WI38 (cell line): ENCODE data around the gene BRIX1.
"Not testable (repeated sequence)": the region's sequence is repeated elsewhere in the genome, so short reads cannot be mapped to it uniquely, and the experiment has no call there.

ENCODE experiments used
- H3K4me3 ChIP-seq: 2 replicates; pipeline ENCODE4 v1.5.1; 2011; ENCODE audit warnings: low read depth, mild to moderate bottlenecking, control low read depth, low read length
- CTCF ChIP-seq: IDR thresholded peaks from 2 replicates; pipeline ENCODE4 v1.5.1; 2012; ENCODE audit warnings: low read depth, mild to moderate bottlenecking, control low read depth, low read length

The BRIX1 gene

GRCh38 chr5:34967540-34967939, 52.0 kb downstream of the BRIX1 start:
- no peak for TF ChIP-seq CTCF
- H3K4me3 ChIP-seq = no peak overlapping the region

- H3K4me3 ChIP-seq = no peak overlapping the region
- no peak for TF ChIP-seq CTCF
Measured at GRCh38 chr5:34968258-34968657, 52.7 kb downstream of the BRIX1 start.

GRCh38 chr5:34970552-34970951, 55.0 kb downstream of the BRIX1 start:
- TF ChIP-seq CTCF = no peak
- no peak overlapping the region for H3K4me3 ChIP-seq

GRCh38 chr5:34971655-34972054, 56.1 kb downstream of the BRIX1 start:
- H3K4me3 ChIP-seq = not testable (repeated sequence)
